GM21619 (cell line): Measurements from ENCODE around the gene BRD8.

Experiments
- ATAC-seq: cut with Tn5 transposase; IDR thresholded peaks from one replicate; pipeline ENCODE4 v1.9.1; 2021; ENCODE audit not compliant: unreplicated experiment

The BRD8 gene

GRCh38 chr5:138105709-138106108, 72.7 kb downstream of the BRD8 start:
- ATAC-seq = no peak

DNA sequence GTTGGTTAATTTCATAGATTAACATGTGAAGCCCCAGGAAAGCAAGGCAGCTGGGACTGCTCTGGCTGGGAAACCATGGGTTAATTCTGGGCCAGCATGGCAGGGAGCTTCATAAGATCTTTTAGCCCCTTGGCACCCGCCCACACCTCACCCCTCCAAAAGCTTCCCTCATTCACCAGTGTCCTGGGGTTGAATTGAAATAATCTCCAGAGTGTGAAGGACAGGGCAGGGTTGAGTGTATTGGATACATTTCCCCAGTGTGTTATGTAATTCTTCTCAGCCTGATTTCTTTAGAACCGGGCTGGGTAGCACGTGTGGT, 75.2 kb downstream of the BRD8 start:
- ATAC-seq = no peak

- ATAC-seq = no peak
Measured at GRCh38 chr5:138102454-138103318, 75.7 kb downstream of the BRD8 start.

- no peak for ATAC-seq
Measured at GRCh38 chr5:138096997-138097828, 81.2 kb downstream of the BRD8 start.

DNA sequence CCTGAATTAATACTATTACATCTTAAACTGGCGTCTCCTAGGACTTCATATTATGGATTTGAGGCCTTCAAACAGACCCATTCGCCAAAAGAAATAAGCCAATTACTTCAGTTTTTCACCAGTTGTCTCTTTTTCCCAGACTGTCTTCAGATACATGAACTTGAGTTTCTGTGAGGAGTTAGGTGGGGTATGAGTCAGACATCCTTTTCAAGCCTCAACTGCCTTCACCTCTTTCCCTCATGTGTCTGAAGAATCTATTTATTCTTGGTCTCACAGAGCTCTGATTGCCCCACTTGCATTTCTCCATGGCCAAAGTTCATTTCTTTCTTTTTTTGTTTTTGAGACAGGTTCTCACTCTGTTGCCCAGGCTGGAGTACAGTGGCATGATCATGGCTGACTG, 82.1 kb downstream of the BRD8 start:
- no peak for ATAC-seq

GRCh38 chr5:138095100-138095907, 83.1 kb downstream of the BRD8 start:
- ATAC-seq = no peak

- no peak for ATAC-seq
Measured at GRCh38 chr5:138093036-138093435, 85.4 kb downstream of the BRD8 start.

GRCh38 chr5:138092301-138092700, 86.1 kb downstream of the BRD8 start:
- no peak for ATAC-seq

DNA sequence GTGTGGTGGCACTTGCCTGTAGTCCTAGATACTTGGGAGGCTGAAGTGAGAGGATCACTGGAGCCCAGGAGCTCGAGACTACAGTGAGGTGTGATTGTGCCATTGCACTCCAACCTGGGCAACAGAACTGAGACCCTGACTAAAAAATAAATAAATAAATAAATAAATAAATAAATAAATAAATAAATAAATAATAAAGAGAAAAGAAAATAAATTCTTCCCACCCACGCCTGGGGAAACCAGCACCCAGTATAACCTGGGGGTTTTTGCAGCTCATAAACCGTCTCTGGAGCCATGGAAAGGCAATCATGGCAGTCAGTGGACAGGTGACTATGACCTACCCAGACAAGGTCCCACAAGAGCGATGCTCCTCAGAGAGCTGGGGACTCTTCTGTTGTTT, 86.7 kb downstream of the BRD8 start:
- ATAC-seq = no peak
